ENCODE data around the gene GCA. TPM values are rescaled to one million over a fixed set of nuclear protein-coding genes. Genes with fewer than 3 reads are reported as not detected.

GCA gene
- total and polyA plus RNA-seq, 8 donors: 32.1 to 92.2 (median 35.7) TPM

DNA sequence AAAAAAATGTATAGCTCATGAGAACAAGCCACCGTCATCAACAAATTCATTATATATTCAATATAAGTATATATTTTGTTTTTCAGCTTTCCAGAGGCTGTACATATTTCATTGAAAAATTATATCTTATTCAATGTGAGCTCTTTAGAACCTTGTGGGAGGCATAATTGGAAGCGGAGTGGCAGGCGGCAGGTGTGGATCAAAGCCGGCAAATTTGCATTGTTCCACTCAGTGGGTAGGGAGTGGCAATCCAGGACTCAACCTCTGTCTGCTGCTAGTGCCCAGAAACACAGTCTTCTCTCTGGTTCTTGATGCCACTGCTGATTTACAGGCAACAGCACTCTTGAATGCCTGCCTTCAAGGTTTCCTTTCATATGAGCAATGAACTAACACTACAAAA lies 46.9 kb downstream of the GCA start:
- intact Hi-C loops (cut with DNase I): no loop called here
- no peak overlapping the region for H3K4me3 ChIP-seq
- H3K9me3 ChIP-seq: no peaks in the 10 kb centered on the region
- no peak for TF ChIP-seq CTCF (IDR thresholded peaks at IDR 0.05)
- H3K27ac ChIP-seq: no peak overlapping the region
- no peaks in the 10 kb centered on the region for H3K4me1 ChIP-seq
- no peaks in the 10 kb centered on the region for H3K27me3 ChIP-seq
- DNase-seq (no peak), ATAC-seq (no peak)
- H3K36me3 ChIP-seq: no peaks in the 10 kb centered on the region

DNA sequence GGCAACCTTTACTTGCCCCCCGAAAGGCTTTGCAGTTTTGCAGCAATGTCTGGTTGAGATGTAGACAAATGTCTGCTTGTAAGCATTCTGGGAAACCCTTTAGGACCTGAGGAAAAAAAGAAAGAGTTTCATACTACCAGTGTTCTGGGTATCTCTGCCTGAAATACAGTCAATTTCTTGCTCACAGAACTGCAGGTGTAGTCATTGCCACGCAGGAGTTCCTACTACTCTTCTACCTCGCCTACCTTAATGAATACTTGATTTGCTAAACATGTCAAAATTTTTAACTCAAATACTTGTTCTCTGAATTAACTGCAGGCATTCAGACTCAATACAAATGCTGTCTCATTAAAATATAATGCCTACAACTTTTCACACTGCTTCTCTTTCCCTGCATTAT lies 56.4 kb downstream of the GCA start:
- ATAC-seq (no peak), DNase-seq (no peak)
- no peaks in the 10 kb centered on the region for H3K27me3 ChIP-seq
- no peak overlapping the region for H3K27ac ChIP-seq
- no peaks in the 10 kb centered on the region for H3K36me3 ChIP-seq
- intact Hi-C loops (cut with DNase I): no loop called here
- H3K4me1 ChIP-seq: no peaks in the 10 kb centered on the region
- TF ChIP-seq CTCF (IDR thresholded peaks at IDR 0.05): no peak
- H3K4me3 ChIP-seq: no peak overlapping the region
- no peaks in the 10 kb centered on the region for H3K9me3 ChIP-seq

- no peaks in the 10 kb centered on the region for H3K4me1 ChIP-seq
- H3K36me3 ChIP-seq: no peaks in the 10 kb centered on the region
- no peaks in the 10 kb centered on the region for H3K9me3 ChIP-seq
- ATAC-seq: no peak
- intact Hi-C loops (cut with DNase I): no loop called here
- no peak overlapping the region for H3K4me3 ChIP-seq
- H3K27me3 ChIP-seq: no peaks in the 10 kb centered on the region
- no peak for TF ChIP-seq CTCF (IDR thresholded peaks at IDR 0.05)
- DNase-seq: no peak
- H3K27ac ChIP-seq: no peak overlapping the region
Measured at GRCh38 chr2:162401871-162402270, 57.9 kb downstream of the GCA start.

- no peak for ATAC-seq
- DNase-seq: no peak
- no peaks in the 10 kb centered on the region for H3K36me3 ChIP-seq
- H3K27me3 ChIP-seq: no peaks in the 10 kb centered on the region
- TF ChIP-seq CTCF (IDR thresholded peaks at IDR 0.05): no peak
- H3K9me3 ChIP-seq: no peaks in the 10 kb centered on the region
- H3K4me1 ChIP-seq: no peaks in the 10 kb centered on the region
- no peak overlapping the region for H3K4me3 ChIP-seq
- intact Hi-C loops (cut with DNase I): no loop called here
- H3K27ac ChIP-seq: no peak overlapping the region
Measured at GRCh38 chr2:162403884-162404283, 60.0 kb downstream of the GCA start.

Other genes starting within 250 kb of the GCA start
- gene GCG, start 191.9 kb upstream of the GCA start, total RNA-seq: not detected
- under 1 TPM in 1 of 6 donors, not detected in 5; 0.15 TPM for gene GCG, start 191.9 kb upstream of the GCA start, polyA plus RNA-seq (ENCODE audit: insufficient read length in 6 of 6)
- 10 to 100 TPM; 15.0 to 25.3 TPM for gene FAP, start 100.7 kb upstream of the GCA start, total RNA-seq
- gene FAP, start 100.7 kb upstream of the GCA start, polyA plus RNA-seq (ENCODE audit: insufficient read length in 6 of 6): 10 to 100 TPM; 19.7 to 43.7 (median 27.4) TPM
- 10 to 100 TPM; 26.8 to 33.5 TPM for gene IFIH1, start 25.4 kb upstream of the GCA start, total RNA-seq
- 10 to 100 TPM; 11.6 to 14.0 (median 12.8) TPM for gene IFIH1, start 25.4 kb upstream of the GCA start, polyA plus RNA-seq (ENCODE audit: insufficient read length in 6 of 6)